ENCODE measurements around the gene ANKRD6. TPM values are rescaled to one million over a fixed set of nuclear protein-coding genes. Genes with fewer than 3 reads are reported as not detected.

The ANKRD6 gene
- total and polyA plus RNA-seq, 2 donors (not counting 1 experiment from before 2014, with no cell fraction given), result 3.8 to 10.5 TPM

DNA sequence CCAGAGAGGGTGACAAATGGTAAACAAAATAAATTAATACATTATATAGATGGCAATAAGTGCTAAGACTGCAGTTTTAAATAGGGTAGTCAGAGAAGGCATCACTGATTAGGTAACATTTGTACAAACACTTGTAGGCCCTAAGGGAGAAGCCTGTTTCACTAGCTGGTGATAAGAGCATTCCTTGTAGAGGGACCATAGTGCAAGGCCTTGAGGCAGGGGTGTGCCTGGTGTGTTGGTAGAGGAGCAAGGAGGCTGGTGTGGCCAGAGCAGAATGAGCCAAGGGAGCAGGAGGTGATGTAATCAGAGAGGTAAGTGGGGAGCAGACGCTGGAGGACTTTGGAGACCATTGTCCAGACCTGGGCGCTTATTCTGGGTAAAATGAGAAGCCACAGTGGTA lies 70.7 kb downstream of the ANKRD6 start:
- Histone ChIP-seq H3K27ac (ENCODE audit: low read length in 2 of 2) (no peak overlapping the region), H3K36me3 (replicated peaks in 1 of 2; ENCODE audit: control extremely low read depth in 1 of 2, control insufficient read depth in 1 of 2, extremely low read depth in 1 of 2, insufficient read depth in 2 of 2, low read length in 1 of 2) (no peaks in the 10 kb centered on the region), H4K20me1 (ENCODE audit: control insufficient read depth, insufficient read depth, low read length, poor library complexity, severe bottlenecking) (no peaks in the 10 kb centered on the region), H3K4me2 (replicated peaks; ENCODE audit: low read depth, low read length, poor library complexity, severe bottlenecking) (no peak overlapping the region), H3K9me3 (ENCODE audit: control extremely low read depth in 1 of 3, control insufficient read depth in 2 of 3, insufficient read depth in 1 of 3, low read length in 2 of 3) (no peaks in the 10 kb centered on the region), H3K79me2 (ENCODE audit: control insufficient read depth, insufficient read depth, low read length) (no peaks in the 10 kb centered on the region), H3K4me3 (ENCODE audit: control extremely low read depth in 1 of 5, extremely low read depth in 1 of 5, insufficient read depth in 1 of 5, low read depth in 2 of 5, low read length in 4 of 5) (no peak overlapping the region), H2AFZ (ENCODE audit: insufficient read depth, low read depth, low read length, poor library complexity, severe bottlenecking) (no peak overlapping the region), H3K27me3 (replicated peaks in 1 of 4; ENCODE audit: control extremely low read depth in 1 of 4, control insufficient read depth in 3 of 4, insufficient read depth in 4 of 4, low read length in 3 of 4) (peaks cover 0 to 6% (median 0%) of the 10 kb centered on the region in 4 experiments), H3K9ac (ENCODE audit: low read length) (no peak overlapping the region), H3K4me1 (ENCODE audit: control insufficient read depth in 2 of 2, insufficient read depth in 2 of 2, low read length in 2 of 2) (no peaks in the 10 kb centered on the region)
- WGBS (ENCODE audit: insufficient coverage), result 94% methylated on average over 2 of the region's 2 CpGs
- no peaks in the 10 kb centered on the region for H3K4me1 Mint-ChIP-seq
- H3K27ac Mint-ChIP-seq, result no peak overlapping the region
- ATAC-seq (ENCODE audit: low read depth), result no peak
- ChIA-PET CTCF (no interaction called here), POLR2A (no interaction called here)
- TF ChIP-seq CTCF (IDR thresholded peaks at IDR 0.05), result no peak
- no peak for TF ChIP-seq EZH2 (IDR thresholded peaks at IDR 0.05; ENCODE audit: borderline replicate concordance, insufficient read depth, low read depth, low read length, poor library complexity, severe bottlenecking)
- no peaks in the 10 kb centered on the region for H3K9me3 Mint-ChIP-seq (ENCODE audit: insufficient read depth)
- intact Hi-C loops (cut with micrococcal nuclease), result no loop called here
- H3K27me3 Mint-ChIP-seq, result peaks cover 9% of the 10 kb centered on the region
- no peak for DNase-seq
- no peak overlapping the region for H3K4me3 Mint-ChIP-seq

- WGBS (ENCODE audit: insufficient coverage), result no CpG with 5 or more reads among the region's 4 CpGs
- no peak overlapping the region for H3K9ac ChIP-seq (ENCODE audit: low read length)
- no peaks in the 10 kb centered on the region for H3K79me2 ChIP-seq (ENCODE audit: control insufficient read depth, insufficient read depth, low read length)
- ChIA-PET POLR2A (no interaction called here), CTCF (no interaction called here)
- no peak for DNase-seq
- no peak overlapping the region for H3K4me3 Mint-ChIP-seq
- intact Hi-C loops (cut with micrococcal nuclease), result no loop called here
- H3K27me3 ChIP-seq (replicated peaks in 1 of 4; ENCODE audit: control extremely low read depth in 1 of 4, control insufficient read depth in 3 of 4, insufficient read depth in 4 of 4, low read length in 3 of 4), result peaks cover 0 to 2% (median 0%) of the 10 kb centered on the region in 4 experiments
- no peaks in the 10 kb centered on the region for H3K4me1 Mint-ChIP-seq
- no peak overlapping the region for H3K4me2 ChIP-seq (replicated peaks; ENCODE audit: low read depth, low read length, poor library complexity, severe bottlenecking)
- no peak overlapping the region for H3K4me3 ChIP-seq (ENCODE audit: control extremely low read depth in 1 of 5, extremely low read depth in 1 of 5, insufficient read depth in 1 of 5, low read depth in 2 of 5, low read length in 4 of 5)
- no peaks in the 10 kb centered on the region for H3K9me3 ChIP-seq (ENCODE audit: control extremely low read depth in 1 of 3, control insufficient read depth in 2 of 3, insufficient read depth in 1 of 3, low read length in 2 of 3)
- no peaks in the 10 kb centered on the region for H3K36me3 ChIP-seq (replicated peaks in 1 of 2; ENCODE audit: control extremely low read depth in 1 of 2, control insufficient read depth in 1 of 2, extremely low read depth in 1 of 2, insufficient read depth in 2 of 2, low read length in 1 of 2)
- no peak overlapping the region for H2AFZ ChIP-seq (ENCODE audit: insufficient read depth, low read depth, low read length, poor library complexity, severe bottlenecking)
- no peak overlapping the region for H3K27ac ChIP-seq (ENCODE audit: low read length in 2 of 2)
- H3K9me3 Mint-ChIP-seq (ENCODE audit: insufficient read depth), result no peaks in the 10 kb centered on the region
- no peak for ATAC-seq (ENCODE audit: low read depth)
- no peaks in the 10 kb centered on the region for H3K4me1 ChIP-seq (ENCODE audit: control insufficient read depth in 2 of 2, insufficient read depth in 2 of 2, low read length in 2 of 2)
- H3K27ac Mint-ChIP-seq, result no peak overlapping the region
- H3K27me3 Mint-ChIP-seq, result peaks cover 4% of the 10 kb centered on the region
- no peaks in the 10 kb centered on the region for H4K20me1 ChIP-seq (ENCODE audit: control insufficient read depth, insufficient read depth, low read length, poor library complexity, severe bottlenecking)
- TF ChIP-seq CTCF (IDR thresholded peaks at IDR 0.05) (no peak), EZH2 (IDR thresholded peaks at IDR 0.05; ENCODE audit: borderline replicate concordance, insufficient read depth, low read depth, low read length, poor library complexity, severe bottlenecking) (no peak)
Measured at GRCh38 chr6:89505847-89506246, 72.9 kb downstream of the ANKRD6 start.

Data from B cell (primary cell).